ENCODE data around the gene ADD2. TPM values are rescaled to one million over a fixed set of nuclear protein-coding genes. Genes with fewer than 3 reads are reported as not detected.

ADD2 gene
- total and polyA plus RNA-seq, 7 donors, result 0.09 to 2.6 (median 0.85) TPM

GRCh38 chr2:70675862-70676261 is 92.1 kb downstream of the ADD2 start:
- 92 to 97% (median 94%) methylated on average over 2 of the region's 2 CpGs for WGBS, 3 donors
- no peaks in the 10 kb centered on the region for H3K4me1 ChIP-seq
- ATAC-seq, result no peak
- peaks cover 0 to 3% (median 0%) of the 10 kb centered on the region in 3 donors for H3K27me3 ChIP-seq (ENCODE audit: insufficient read depth in 3 of 3, low read length in 2 of 3)
- intact Hi-C loops (cut with DNase I), result no loop called here
- no peak for TF ChIP-seq CTCF (IDR thresholded peaks at IDR 0.05)
- no peak for DNase-seq
- H3K9me3 ChIP-seq, result no peaks in the 10 kb centered on the region
- H3K27ac ChIP-seq, result no peak overlapping the region
- no peaks in the 10 kb centered on the region for H3K36me3 ChIP-seq (ENCODE audit: insufficient read depth in 1 of 2, low read depth in 1 of 2)
- H3K4me3 ChIP-seq, result no peak overlapping the region

GRCh38 chr2:70674636-70675430 is 93.2 kb downstream of the ADD2 start:
- no peak for TF ChIP-seq CTCF (IDR thresholded peaks at IDR 0.05)
- Histone ChIP-seq H3K9me3 (no peaks in the 10 kb centered on the region), H3K36me3 (ENCODE audit: insufficient read depth in 1 of 2, low read depth in 1 of 2) (no peaks in the 10 kb centered on the region), H3K4me1 (no peaks in the 10 kb centered on the region), H3K4me3 (no peak overlapping the region), H3K27ac (no peak overlapping the region), H3K27me3 (ENCODE audit: insufficient read depth in 3 of 3, low read length in 2 of 3) (peaks cover 0 to 3% (median 0%) of the 10 kb centered on the region in 3 donors)
- 93 to 95% (median 95%) methylated on average over 11 of the region's 11 CpGs for WGBS, 3 donors
- ATAC-seq (no peak), DNase-seq (no peak)
- intact Hi-C loops (cut with DNase I), result no loop called here

- H3K27ac ChIP-seq, result no peak overlapping the region
- H3K4me3 ChIP-seq, result no peak overlapping the region
- peaks cover 0 to 3% (median 0%) of the 10 kb centered on the region in 3 donors for H3K27me3 ChIP-seq (ENCODE audit: insufficient read depth in 3 of 3, low read length in 2 of 3)
- H3K4me1 ChIP-seq, result no peaks in the 10 kb centered on the region
- DNase-seq (no peak), ATAC-seq (no peak)
- H3K9me3 ChIP-seq, result no peaks in the 10 kb centered on the region
- TF ChIP-seq CTCF (IDR thresholded peaks at IDR 0.05), result no peak
- H3K36me3 ChIP-seq (ENCODE audit: insufficient read depth in 1 of 2, low read depth in 1 of 2), result no peaks in the 10 kb centered on the region
- WGBS, 3 donors, result 26 to 37% (median 28%) methylated on average over 7 of the region's 7 CpGs
- intact Hi-C loops (cut with DNase I), result no loop called here
These were observed 94.9 kb downstream of the ADD2 start for GRCh38 chr2:70673041-70673647.

GRCh38 chr2:70671092-70671675 is 96.8 kb downstream of the ADD2 start:
- no peak for DNase-seq
- intact Hi-C loops (cut with DNase I), result no loop called here
- WGBS, 3 donors, result 77 to 86% (median 84%) methylated on average over 7 of the region's 7 CpGs

More at GRCh38 chr2:70671092-70671675, 96.8 kb downstream of the ADD2 start:
- Histone ChIP-seq H3K27ac (no peak overlapping the region), H3K4me3 (no peak overlapping the region), H3K9me3 (no peaks in the 10 kb centered on the region), H3K27me3 (ENCODE audit: insufficient read depth in 3 of 3, low read length in 2 of 3) (peaks cover 0 to 3% (median 3%) of the 10 kb centered on the region in 3 donors), H3K4me1 (no peaks in the 10 kb centered on the region), H3K36me3 (ENCODE audit: insufficient read depth in 1 of 2, low read depth in 1 of 2) (no peaks in the 10 kb centered on the region)
- TF ChIP-seq CTCF (IDR thresholded peaks at IDR 0.05), result no peak
- no peak for ATAC-seq
